ENCODE measurements around the gene RNASE13. TPM values are rescaled to one million over a fixed set of nuclear protein-coding genes. Genes with fewer than 3 reads are reported as not detected.

The RNASE13 gene
- total RNA-seq, 1 donor from 2014 or later: not detected

DNA sequence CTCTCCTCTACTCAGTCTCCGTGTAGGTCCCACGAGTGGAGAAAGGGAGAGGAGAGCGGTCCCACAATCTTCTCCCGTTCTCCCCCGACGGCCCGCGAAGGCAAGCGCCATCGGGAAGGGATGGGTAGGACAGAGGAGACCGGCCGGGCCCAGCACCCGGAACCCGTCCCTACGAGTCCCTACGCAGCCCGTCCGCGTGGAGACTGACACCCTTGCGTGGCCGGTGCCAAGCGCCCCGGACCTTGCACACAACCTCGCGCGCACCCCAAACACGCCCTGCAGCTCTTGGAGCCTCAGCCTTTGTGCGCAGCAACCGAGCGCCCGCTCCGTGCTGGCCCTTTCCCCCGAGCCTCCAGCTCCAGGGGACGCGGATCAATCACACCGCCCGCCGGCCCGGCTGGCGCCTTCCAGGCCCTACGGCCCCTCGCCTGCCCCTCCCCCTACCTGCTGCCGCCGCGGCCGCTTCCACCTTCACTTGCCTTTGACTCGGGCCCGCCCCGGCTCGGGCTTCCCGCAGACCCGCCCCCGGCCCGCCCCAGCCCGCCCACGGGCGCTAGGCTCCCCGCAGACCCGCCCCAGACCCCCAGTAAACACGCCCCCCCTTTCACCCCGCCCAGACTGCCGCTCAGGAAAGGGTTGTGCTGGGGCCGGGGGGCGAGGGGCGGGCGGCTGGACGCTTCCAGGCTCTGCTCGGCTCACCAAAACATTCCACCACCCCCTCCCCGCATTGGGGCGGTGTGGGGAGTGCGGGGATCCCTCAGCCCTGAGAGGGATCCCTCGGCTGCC lies 9.8 kb downstream of the RNASE13 start, which contains the start of gene NDRG2:
Gene NDRG2, minus strand, starts transcription at position 477 of the 786 bp plus-strand sequence. CDS start 1,746 bp downstream, outside the sequence.
- intact Hi-C loops (cut with DNase I): loop anchor here (1.0 to 5.0 kb wide), 2 partner anchors 35 to 412 kb away; partner anchors contain the start of gene METTL17
- TF ChIP-seq, protein P1, sequence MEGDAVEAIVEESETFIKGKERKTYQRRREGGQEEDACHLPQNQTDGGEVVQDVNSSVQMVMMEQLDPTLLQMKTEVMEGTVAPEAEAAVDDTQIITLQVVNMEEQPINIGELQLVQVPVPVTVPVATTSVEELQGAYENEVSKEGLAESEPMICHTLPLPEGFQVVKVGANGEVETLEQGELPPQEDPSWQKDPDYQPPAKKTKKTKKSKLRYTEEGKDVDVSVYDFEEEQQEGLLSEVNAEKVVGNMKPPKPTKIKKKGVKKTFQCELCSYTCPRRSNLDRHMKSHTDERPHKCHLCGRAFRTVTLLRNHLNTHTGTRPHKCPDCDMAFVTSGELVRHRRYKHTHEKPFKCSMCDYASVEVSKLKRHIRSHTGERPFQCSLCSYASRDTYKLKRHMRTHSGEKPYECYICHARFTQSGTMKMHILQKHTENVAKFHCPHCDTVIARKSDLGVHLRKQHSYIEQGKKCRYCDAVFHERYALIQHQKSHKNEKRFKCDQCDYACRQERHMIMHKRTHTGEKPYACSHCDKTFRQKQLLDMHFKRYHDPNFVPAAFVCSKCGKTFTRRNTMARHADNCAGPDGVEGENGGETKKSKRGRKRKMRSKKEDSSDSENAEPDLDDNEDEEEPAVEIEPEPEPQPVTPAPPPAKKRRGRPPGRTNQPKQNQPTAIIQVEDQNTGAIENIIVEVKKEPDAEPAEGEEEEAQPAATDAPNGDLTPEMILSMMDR (IDR thresholded peaks at IDR 0.05): no peak
- Histone ChIP-seq H3K9me3 (no peaks in the 10 kb centered on the region), H3K27ac (peak within 1 kb of the TSS; percentile 84 to 88), H3K27me3 (no peaks in the 10 kb centered on the region), H3K4me1 (peaks cover 6 to 20% of the 10 kb centered on the region in 2 donors), H3K36me3 (peaks cover 5 to 17% of the 10 kb centered on the region in 2 donors), H3K4me3 (peak within 1 kb of the TSS; percentile 67 to 93)
- peak in 1 of 2 donors; percentile 85 for DNase-seq (ENCODE audit: low spot score in 2 of 2)

- peak overlapping the region; percentile 84 to 88 for H3K27ac ChIP-seq
- H3K27me3 ChIP-seq: no peaks in the 10 kb centered on the region
- TF ChIP-seq, protein P1 (IDR thresholded peaks at IDR 0.05): no peak
- peaks cover 6 to 20% of the 10 kb centered on the region in 2 donors for H3K4me1 ChIP-seq
- H3K36me3 ChIP-seq: peaks cover 11 to 24% of the 10 kb centered on the region in 2 donors
- intact Hi-C loops (cut with DNase I): no loop called here
- H3K4me3 ChIP-seq: peak overlapping the region; percentile 67 to 93
- DNase-seq (ENCODE audit: low spot score in 2 of 2): no peak
- H3K9me3 ChIP-seq: no peaks in the 10 kb centered on the region
These were observed 10.6 kb downstream of the RNASE13 start for GRCh38 chr14:21023817-21024584.

DNA sequence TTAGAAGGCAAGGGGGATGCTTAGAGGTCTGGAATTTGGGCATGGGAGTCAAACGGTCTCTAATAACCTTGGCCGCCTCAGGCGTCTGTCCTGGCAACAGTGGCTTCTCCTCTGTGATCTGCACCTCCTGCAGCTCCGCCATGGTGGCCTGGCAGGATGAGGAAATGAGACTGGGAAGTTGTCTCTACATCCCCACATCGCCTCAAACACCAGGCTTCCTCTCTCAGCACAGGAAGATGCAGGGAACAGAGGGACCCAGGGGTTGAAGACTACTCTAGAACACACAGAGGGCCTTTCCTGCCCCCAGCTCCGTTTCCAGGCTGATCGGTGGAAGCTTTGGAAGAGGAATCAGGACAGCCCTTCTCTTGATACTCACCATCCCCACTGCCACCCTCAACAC lies 11.4 kb downstream of the RNASE13 start:
- Histone ChIP-seq H3K9me3 (no peaks in the 10 kb centered on the region), H3K36me3 (peaks cover 19 to 33% of the 10 kb centered on the region in 2 donors), H3K4me3 (peak overlapping the region; percentile 67 to 93), H3K27me3 (no peaks in the 10 kb centered on the region), H3K4me1 (peaks cover 6 to 20% of the 10 kb centered on the region in 2 donors), H3K27ac (peak overlapping the region; percentile 84 to 88)
- DNase-seq (ENCODE audit: low spot score in 2 of 2): no peak
- TF ChIP-seq, protein P1 (IDR thresholded peaks at IDR 0.05): no peak
- intact Hi-C loops (cut with DNase I): no loop called here

GRCh38 chr14:21022686-21023085 lies 11.9 kb downstream of the RNASE13 start:
- peaks cover 6 to 20% of the 10 kb centered on the region in 2 donors for H3K4me1 ChIP-seq

GRCh38 chr14:21020977-21021545 lies 13.5 kb downstream of the RNASE13 start:
- Histone ChIP-seq H3K27ac (no peak overlapping the region), H3K27me3 (no peaks in the 10 kb centered on the region), H3K9me3 (no peaks in the 10 kb centered on the region), H3K36me3 (peaks cover 36 to 48% of the 10 kb centered on the region in 2 donors), H3K4me1 (peaks cover 6 to 9% of the 10 kb centered on the region in 2 donors), H3K4me3 (no peak overlapping the region)
- intact Hi-C loops (cut with DNase I): no loop called here
- TF ChIP-seq, protein P1 (IDR thresholded peaks at IDR 0.05): no peak
- DNase-seq (ENCODE audit: low spot score in 2 of 2): no peak

More at GRCh38 chr14:21022686-21023085, 11.9 kb downstream of the RNASE13 start:
- TF ChIP-seq, protein P1 (IDR thresholded peaks at IDR 0.05): no peak
- no peaks in the 10 kb centered on the region for H3K27me3 ChIP-seq
- peak overlapping the region in 1 of 2 donors; percentile 67 for H3K4me3 ChIP-seq
- intact Hi-C loops (cut with DNase I): no loop called here
- H3K9me3 ChIP-seq: no peaks in the 10 kb centered on the region
- no peak for DNase-seq (ENCODE audit: low spot score in 2 of 2)
- H3K36me3 ChIP-seq: peaks cover 24 to 37% of the 10 kb centered on the region in 2 donors
- H3K27ac ChIP-seq: peak overlapping the region; percentile 84 to 88
